AG09319 (cell line): ENCODE data around the gene SMIM27.
"Not testable (repeated sequence)": the region's sequence is repeated elsewhere in the genome, so short reads cannot be mapped to it uniquely, and the experiment has no call there.

ENCODE experiments used
- DNase-seq: peaks from one replicate; pipeline ENCODE4 v3.0.0-alpha.2; 2010; ENCODE audit warnings: low read depth; ENCODE audit errors: extremely low read depth
- CTCF ChIP-seq: IDR thresholded peaks from 2 replicates; pipeline ENCODE4 v1.5.1; 2011; ENCODE audit warnings: low read depth, mild to moderate bottlenecking, inconsistent platforms, low read length, moderate library complexity

SMIM27 gene

GRCh38 chr9:32552172-32552872 is at the start of gene SMIM27, which contains the start of gene TOPORS:
Gene SMIM27 (plus strand): TSS chr9:32552327. CDS start chr9:32552435, 108 bp downstream.
Gene TOPORS (minus strand): TSS chr9:32552586. CDS start chr9:32552436, 150 bp downstream.
- DNase-seq, result peak; percentile 56
- TF ChIP-seq CTCF, result no peak

GRCh38 chr9:32502464-32502863 is 49.7 kb upstream of the SMIM27 start:
- no peak for DNase-seq
- no peak for TF ChIP-seq CTCF

- no peak for DNase-seq
- no peak for TF ChIP-seq CTCF
These were observed 49.1 kb upstream of the SMIM27 start for GRCh38 chr9:32503008-32503407.

- DNase-seq, result no peak
- no peak for TF ChIP-seq CTCF
These were observed 43.4 kb upstream of the SMIM27 start for GRCh38 chr9:32508728-32509127.

GRCh38 chr9:32516241-32516640 is 35.9 kb upstream of the SMIM27 start:
- no peak for DNase-seq
- TF ChIP-seq CTCF, result no peak

- DNase-seq, result no peak
- TF ChIP-seq CTCF, result no peak
These were observed 33.9 kb upstream of the SMIM27 start for GRCh38 chr9:32518276-32518675.

- no peak for TF ChIP-seq CTCF
- DNase-seq, result no peak
These were observed 28.2 kb upstream of the SMIM27 start for GRCh38 chr9:32523910-32524309.

- not testable (repeated sequence) for DNase-seq
These were observed 27.6 kb upstream of the SMIM27 start for GRCh38 chr9:32524558-32524891.
